ENCODE results near the gene GPR62.

GPR62 gene

DNA sequence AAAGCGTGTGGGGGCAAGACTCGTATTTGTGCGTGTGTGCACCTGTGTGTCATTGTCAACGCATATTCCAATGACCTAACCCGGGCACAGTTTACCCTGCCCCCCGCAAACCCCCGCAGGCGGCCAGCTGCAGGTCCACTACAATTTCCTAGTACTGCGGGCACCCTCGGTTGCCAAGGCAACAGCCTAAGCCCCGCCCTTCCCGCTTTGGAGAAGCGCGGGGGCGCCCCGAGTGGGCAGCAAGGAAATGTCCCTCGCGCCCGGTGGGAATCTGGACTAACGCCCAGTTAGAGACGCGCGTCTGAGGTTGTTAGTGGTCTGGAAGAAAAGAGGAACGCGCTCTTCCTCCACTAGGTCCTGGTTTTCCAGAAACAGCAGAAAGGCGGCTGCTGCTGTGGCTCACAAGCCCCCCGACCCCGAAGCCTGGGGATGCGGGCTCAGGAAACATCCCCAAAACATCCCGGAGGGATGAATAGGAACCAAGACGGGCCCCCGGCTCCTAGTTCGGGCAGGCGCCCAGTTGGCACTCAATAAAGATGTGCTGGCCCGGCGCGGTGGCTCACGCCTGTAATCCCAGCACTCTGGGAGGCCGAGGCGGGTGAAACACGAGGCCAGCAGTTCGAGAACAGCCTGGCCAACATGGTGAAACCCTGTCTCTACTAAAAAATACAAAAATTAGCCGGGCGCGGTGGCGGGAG, 20.8 kb downstream of the GPR62 start:
- Histone ChIP-seq H3K27me3 (ENCODE audit: insufficient read depth, low read depth, severe bottlenecking) (no peaks in the 10 kb centered on the region), H3K4me3 (ENCODE audit: low read depth, low read length) (peak overlapping the region; percentile 78), H3K27ac (peak overlapping the region; percentile 94), H3K9me3 (ENCODE audit: severe bottlenecking) (no peaks in the 10 kb centered on the region), H3K36me3 (peaks cover 4% of the 10 kb centered on the region)
- peak; percentile 87 for DNase-seq
- TF ChIP-seq, protein P1, sequence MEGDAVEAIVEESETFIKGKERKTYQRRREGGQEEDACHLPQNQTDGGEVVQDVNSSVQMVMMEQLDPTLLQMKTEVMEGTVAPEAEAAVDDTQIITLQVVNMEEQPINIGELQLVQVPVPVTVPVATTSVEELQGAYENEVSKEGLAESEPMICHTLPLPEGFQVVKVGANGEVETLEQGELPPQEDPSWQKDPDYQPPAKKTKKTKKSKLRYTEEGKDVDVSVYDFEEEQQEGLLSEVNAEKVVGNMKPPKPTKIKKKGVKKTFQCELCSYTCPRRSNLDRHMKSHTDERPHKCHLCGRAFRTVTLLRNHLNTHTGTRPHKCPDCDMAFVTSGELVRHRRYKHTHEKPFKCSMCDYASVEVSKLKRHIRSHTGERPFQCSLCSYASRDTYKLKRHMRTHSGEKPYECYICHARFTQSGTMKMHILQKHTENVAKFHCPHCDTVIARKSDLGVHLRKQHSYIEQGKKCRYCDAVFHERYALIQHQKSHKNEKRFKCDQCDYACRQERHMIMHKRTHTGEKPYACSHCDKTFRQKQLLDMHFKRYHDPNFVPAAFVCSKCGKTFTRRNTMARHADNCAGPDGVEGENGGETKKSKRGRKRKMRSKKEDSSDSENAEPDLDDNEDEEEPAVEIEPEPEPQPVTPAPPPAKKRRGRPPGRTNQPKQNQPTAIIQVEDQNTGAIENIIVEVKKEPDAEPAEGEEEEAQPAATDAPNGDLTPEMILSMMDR (IDR thresholded peaks at IDR 0.05; ENCODE audit: low read depth, low read length): peak; percentile 37; the same call in 1 of the 2 replicates

DNA sequence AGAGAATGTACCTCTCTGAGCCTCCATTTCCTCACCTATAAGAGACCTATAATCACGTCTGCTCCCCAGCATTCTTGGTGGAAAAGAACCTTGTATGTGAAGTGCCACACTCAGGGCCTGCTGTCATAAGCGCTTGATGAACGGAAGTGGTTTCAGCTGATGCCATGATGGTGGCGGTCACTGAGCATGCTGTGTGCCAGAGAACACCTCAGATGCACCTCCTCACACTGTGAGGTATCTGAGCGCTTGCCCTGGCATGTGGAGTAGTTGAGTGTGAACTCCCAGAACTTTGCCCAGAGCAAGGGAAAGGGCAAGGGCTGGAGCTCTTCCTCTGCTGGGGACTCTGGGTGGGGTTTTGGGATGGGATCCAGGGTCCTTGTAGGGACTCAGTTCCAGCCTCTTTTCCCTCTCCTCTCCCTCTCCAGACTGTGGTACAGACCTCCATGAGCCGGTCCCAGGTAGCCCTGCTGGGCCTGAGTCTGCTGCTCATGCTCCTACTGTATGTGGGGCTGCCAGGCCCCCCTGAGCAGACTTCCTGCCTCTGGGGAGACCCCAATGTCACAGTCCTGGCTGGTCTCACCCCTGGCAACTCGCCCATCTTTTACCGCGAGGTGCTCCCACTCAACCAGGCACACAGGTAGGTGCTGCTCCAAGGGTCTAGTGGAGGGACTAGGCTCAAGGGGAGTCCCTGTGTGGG, 22.4 kb downstream of the GPR62 start:
- H3K4me3 ChIP-seq (ENCODE audit: low read depth, low read length): no peak overlapping the region
- no peak for DNase-seq
- no peaks in the 10 kb centered on the region for H3K27me3 ChIP-seq (ENCODE audit: insufficient read depth, low read depth, severe bottlenecking)
- H3K27ac ChIP-seq: no peak overlapping the region; the same call in 1 of the 2 replicates
- H3K9me3 ChIP-seq (ENCODE audit: severe bottlenecking): no peaks in the 10 kb centered on the region
- peaks cover 2% of the 10 kb centered on the region for H3K36me3 ChIP-seq
- TF ChIP-seq, protein P1 (IDR thresholded peaks at IDR 0.05; ENCODE audit: low read depth, low read length): no peak

DNA sequence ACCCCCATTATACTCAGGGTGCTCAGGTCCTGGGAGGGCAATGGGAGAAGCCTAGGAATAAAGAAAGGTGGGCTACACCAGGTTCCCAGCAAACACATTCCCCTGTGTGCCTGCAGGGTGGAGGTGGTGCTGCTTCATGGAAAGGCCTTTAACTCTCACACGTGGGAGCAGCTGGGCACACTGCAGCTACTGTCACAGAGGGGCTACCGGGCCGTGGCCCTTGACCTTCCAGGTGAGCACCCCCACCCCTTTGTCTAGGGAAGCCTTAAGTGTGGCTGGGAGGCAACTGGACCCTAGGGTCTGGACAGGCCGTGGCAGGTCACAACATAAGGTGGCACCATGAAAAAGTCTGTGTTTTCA, 22.9 kb downstream of the GPR62 start:
- Histone ChIP-seq H3K27ac (no peak overlapping the region), H3K36me3 (peaks cover 2% of the 10 kb centered on the region), H3K9me3 (ENCODE audit: severe bottlenecking) (no peaks in the 10 kb centered on the region), H3K4me3 (ENCODE audit: low read depth, low read length) (no peak overlapping the region), H3K27me3 (ENCODE audit: insufficient read depth, low read depth, severe bottlenecking) (no peaks in the 10 kb centered on the region)
- TF ChIP-seq, protein P1 (IDR thresholded peaks at IDR 0.05; ENCODE audit: low read depth, low read length): no peak
- DNase-seq: no peak

GRCh38 chr3:51980253-51980652, 25.1 kb downstream of the GPR62 start:
- H3K27me3 ChIP-seq (ENCODE audit: insufficient read depth, low read depth, severe bottlenecking): no peaks in the 10 kb centered on the region
- H3K36me3 ChIP-seq: peaks cover 2% of the 10 kb centered on the region
- H3K4me3 ChIP-seq (ENCODE audit: low read depth, low read length): no peak overlapping the region
- TF ChIP-seq, protein P1 (IDR thresholded peaks at IDR 0.05; ENCODE audit: low read depth, low read length): no peak
- H3K27ac ChIP-seq: no peak overlapping the region
- no peak for DNase-seq
- H3K9me3 ChIP-seq (ENCODE audit: severe bottlenecking): no peaks in the 10 kb centered on the region

GRCh38 chr3:51982352-51982837, 27.2 kb downstream of the GPR62 start:
- peaks cover 2% of the 10 kb centered on the region for H3K36me3 ChIP-seq
- no peaks in the 10 kb centered on the region for H3K9me3 ChIP-seq (ENCODE audit: severe bottlenecking)
- peak overlapping the region; percentile 84 for H3K27ac ChIP-seq
- no peaks in the 10 kb centered on the region for H3K27me3 ChIP-seq (ENCODE audit: insufficient read depth, low read depth, severe bottlenecking)
- DNase-seq: peak; percentile 70
- H3K4me3 ChIP-seq (ENCODE audit: low read depth, low read length): peak overlapping the region; percentile 62
- TF ChIP-seq, protein P1 (IDR thresholded peaks at IDR 0.05; ENCODE audit: low read depth, low read length): peak; percentile 94
